ENCODE measurements around the gene PRPF18.
A peak's percentile ranks its signal among the peaks of the same experiment; 100 is the strongest.

PRPF18 gene

GRCh38 chr10:13612654-13613373 is 26.0 kb downstream of the PRPF18 start:
- DNase-seq (ENCODE audit: low read depth): no peak
- no peak overlapping the region for H3K4me3 ChIP-seq (ENCODE audit: low read depth, low read length)
- no peak for TF ChIP-seq POLR2A (IDR thresholded peaks at IDR 0.05; ENCODE audit: extremely low read depth, insufficient read length)
- TF ChIP-seq MAX (IDR thresholded peaks at IDR 0.05; ENCODE audit: low read depth, low read length): no peak

- TF ChIP-seq POLR2A (IDR thresholded peaks at IDR 0.05; ENCODE audit: extremely low read depth, insufficient read length) (no peak), CTCF (IDR thresholded peaks at IDR 0.05; ENCODE audit: low read depth, low read length) (no peak), MAX (IDR thresholded peaks at IDR 0.05; ENCODE audit: low read depth, low read length) (no peak), MYC (IDR thresholded peaks at IDR 0.05; ENCODE audit: low read depth, low read length) (no peak)
- no peak overlapping the region for H3K4me3 ChIP-seq (ENCODE audit: low read depth, low read length)
- peak; percentile 2 for DNase-seq (ENCODE audit: low read depth)
Observed at GRCh38 chr10:13613519-13613918, 26.8 kb downstream of the PRPF18 start.

- no peak for DNase-seq (ENCODE audit: low read depth)
- no peak overlapping the region for H3K4me3 ChIP-seq (ENCODE audit: low read depth, low read length)
- TF ChIP-seq MAX (IDR thresholded peaks at IDR 0.05; ENCODE audit: low read depth, low read length) (no peak), MYC (IDR thresholded peaks at IDR 0.05; ENCODE audit: low read depth, low read length) (no peak), POLR2A (IDR thresholded peaks at IDR 0.05; ENCODE audit: extremely low read depth, insufficient read length) (no peak), CTCF (IDR thresholded peaks at IDR 0.05; ENCODE audit: low read depth, low read length) (no peak)
Observed at GRCh38 chr10:13614530-13615332, 28.0 kb downstream of the PRPF18 start.

GRCh38 chr10:13615650-13616300 is 29.0 kb downstream of the PRPF18 start:
- H3K4me3 ChIP-seq (ENCODE audit: low read depth, low read length): no peak overlapping the region
- TF ChIP-seq MAX (IDR thresholded peaks at IDR 0.05; ENCODE audit: low read depth, low read length): no peak
- no peak for TF ChIP-seq POLR2A (IDR thresholded peaks at IDR 0.05; ENCODE audit: extremely low read depth, insufficient read length)
- TF ChIP-seq MYC (IDR thresholded peaks at IDR 0.05; ENCODE audit: low read depth, low read length): no peak
- no peak for TF ChIP-seq CTCF (IDR thresholded peaks at IDR 0.05; ENCODE audit: low read depth, low read length)
- no peak for DNase-seq (ENCODE audit: low read depth)

GRCh38 chr10:13617116-13617515 is 30.4 kb downstream of the PRPF18 start:
- no peak for DNase-seq (ENCODE audit: low read depth)
- TF ChIP-seq POLR2A (IDR thresholded peaks at IDR 0.05; ENCODE audit: extremely low read depth, insufficient read length) (no peak), MYC (IDR thresholded peaks at IDR 0.05; ENCODE audit: low read depth, low read length) (no peak), CTCF (IDR thresholded peaks at IDR 0.05; ENCODE audit: low read depth, low read length) (no peak), MAX (IDR thresholded peaks at IDR 0.05; ENCODE audit: low read depth, low read length) (no peak)
- no peak overlapping the region for H3K4me3 ChIP-seq (ENCODE audit: low read depth, low read length)
